Mucosa of descending colon (tissue), 3 donors: ENCODE measurements around the gene ZMYND10. TPM values are rescaled to one million over a fixed set of nuclear protein-coding genes. Genes with fewer than 3 reads are reported as not detected.

Experiments
- ATAC-seq: fragments of 200-7000 bp; cut with Tn5 transposase; one replicate; pipeline ENCODE4 v1.9.1; 2020; ENCODE audit warnings: mild to moderate bottlenecking, moderate library complexity
- DNase-seq, 3 donors: peaks; one replicate each; pipeline ENCODE4 v3.0.0-alpha.2; 2020
- H3K36me3 ChIP-seq: fragments of 200-600 bp; one replicate; pipeline ENCODE4 v1.8.0; 2021; ENCODE audit warnings: low read depth, mild to moderate bottlenecking
- H3K4me1 ChIP-seq: fragments of 200-600 bp; one replicate; pipeline ENCODE4 v1.8.0; 2021; ENCODE audit warnings: low read depth, mild to moderate bottlenecking
- H3K4me3 ChIP-seq: fragments of 200-600 bp; one replicate; pipeline ENCODE4 v1.8.0; 2021; ENCODE audit warnings: mild to moderate bottlenecking
- H3K9me3 ChIP-seq: fragments of 200-600 bp; one replicate; pipeline ENCODE4 v1.8.0; 2021; ENCODE audit warnings: mild to moderate bottlenecking
- intact Hi-C, 2 donors: fragments of 100-400 bp; cut with DNase I in 1 of 2; cut with micrococcal nuclease in 1 of 2; formaldehyde crosslinking; loops; one replicate each; pipeline versions ENCODE4 v1.11.0 to v1.11.1; 2022; cut with DNase I, micrococcal nuclease
- total RNA-seq, 3 donors: library from RNA; stranded (reverse); fragmentation: NEBNext Ultra II Directional in 2 of 3; extraction: Animal tissue kit (Norgen Biotek cat#: 25700) in 2 of 3; gene quantifications; one replicate each; pipeline versions ENCODE4 v1.2.1 to v1.2.4, GENCODE V29; 2021 to 2023
- TF ChIP-seq, protein P1 (sequence below): fragments of 200-600 bp; IDR thresholded peaks from one replicate; pipeline ENCODE4 v1.8.0; 2022; ENCODE audit warnings: antibody characterized with exemption, mild to moderate bottlenecking
- donor health status: DM: no; HTN: no; CAD: no; lungs with moderate emphysema.
- donor health status: DM: no; HTN: no; CAD: no.
- donor health status: DM: no; HTN: yes; CAD: no.

ZMYND10 gene
- total RNA-seq, 3 donors from 2014 or later, result 0.20 to 0.60 (median 0.31) TPM

DNA sequence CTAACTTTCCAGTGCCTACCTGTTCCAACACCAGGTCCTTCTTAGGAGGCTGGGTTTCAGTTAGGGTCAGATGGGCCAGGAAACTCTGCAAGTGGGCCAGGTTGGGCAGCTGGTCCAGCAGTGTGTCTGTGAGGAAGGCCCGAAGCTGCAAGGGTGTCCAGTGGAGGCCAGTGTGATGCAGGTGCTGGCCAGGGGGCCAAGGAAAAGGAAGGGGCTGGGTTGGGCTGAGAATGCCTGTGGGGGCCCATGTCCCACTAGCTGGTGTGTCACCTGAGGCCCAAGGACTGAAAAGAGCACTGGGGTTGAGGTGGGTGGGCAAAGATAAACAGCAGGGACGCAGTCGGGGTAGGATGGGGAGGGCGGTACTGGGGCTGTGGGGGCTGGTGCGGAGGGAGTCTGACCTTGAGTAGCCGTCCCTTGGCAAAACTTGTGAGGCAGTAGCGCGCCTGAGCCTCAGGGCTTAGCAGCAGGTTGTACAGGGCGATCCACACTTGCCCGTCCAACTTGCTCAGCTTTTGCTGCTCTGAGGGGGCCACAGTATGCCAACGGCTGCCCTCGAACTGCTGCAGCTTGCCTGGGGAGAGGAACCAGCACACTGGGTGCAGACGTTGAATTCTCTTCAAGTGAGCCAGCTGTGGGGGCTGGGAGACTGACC, 3.4 kb downstream of the ZMYND10 start:
- no peak overlapping the region for H3K4me3 ChIP-seq
- no peaks in the 10 kb centered on the region for H3K36me3 ChIP-seq
- no peak for DNase-seq
- no peaks in the 10 kb centered on the region for H3K9me3 ChIP-seq
- TF ChIP-seq, protein P1, sequence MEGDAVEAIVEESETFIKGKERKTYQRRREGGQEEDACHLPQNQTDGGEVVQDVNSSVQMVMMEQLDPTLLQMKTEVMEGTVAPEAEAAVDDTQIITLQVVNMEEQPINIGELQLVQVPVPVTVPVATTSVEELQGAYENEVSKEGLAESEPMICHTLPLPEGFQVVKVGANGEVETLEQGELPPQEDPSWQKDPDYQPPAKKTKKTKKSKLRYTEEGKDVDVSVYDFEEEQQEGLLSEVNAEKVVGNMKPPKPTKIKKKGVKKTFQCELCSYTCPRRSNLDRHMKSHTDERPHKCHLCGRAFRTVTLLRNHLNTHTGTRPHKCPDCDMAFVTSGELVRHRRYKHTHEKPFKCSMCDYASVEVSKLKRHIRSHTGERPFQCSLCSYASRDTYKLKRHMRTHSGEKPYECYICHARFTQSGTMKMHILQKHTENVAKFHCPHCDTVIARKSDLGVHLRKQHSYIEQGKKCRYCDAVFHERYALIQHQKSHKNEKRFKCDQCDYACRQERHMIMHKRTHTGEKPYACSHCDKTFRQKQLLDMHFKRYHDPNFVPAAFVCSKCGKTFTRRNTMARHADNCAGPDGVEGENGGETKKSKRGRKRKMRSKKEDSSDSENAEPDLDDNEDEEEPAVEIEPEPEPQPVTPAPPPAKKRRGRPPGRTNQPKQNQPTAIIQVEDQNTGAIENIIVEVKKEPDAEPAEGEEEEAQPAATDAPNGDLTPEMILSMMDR, result no peak
- intact Hi-C loops, result no loop called here
- H3K4me1 ChIP-seq, result peaks cover 38% of the 10 kb centered on the region
- no peak for ATAC-seq

DNA sequence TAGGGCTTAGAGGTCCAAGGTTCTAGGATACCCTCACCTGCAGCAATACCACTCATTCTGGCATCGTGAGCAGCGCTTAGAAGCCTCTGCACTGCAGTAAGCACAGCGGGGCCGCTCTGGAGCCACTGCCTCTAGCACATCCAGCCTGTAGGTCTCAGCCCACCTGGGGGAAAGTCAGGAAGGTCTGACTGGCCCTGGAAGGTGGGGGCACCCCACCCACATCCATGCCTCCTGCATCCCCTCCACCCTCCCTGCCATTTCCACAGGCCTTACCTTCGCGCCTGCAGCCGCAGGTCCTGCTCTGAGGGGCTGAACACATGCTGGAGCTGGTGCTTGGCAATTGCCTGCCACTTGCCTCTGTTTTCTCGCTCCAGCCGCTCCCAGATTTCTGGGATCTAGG, 4.0 kb downstream of the ZMYND10 start:
- no peak for ATAC-seq
- H3K4me1 ChIP-seq, result peaks cover 38% of the 10 kb centered on the region
- H3K9me3 ChIP-seq, result no peaks in the 10 kb centered on the region
- intact Hi-C loops, result no loop called here
- TF ChIP-seq, protein P1, result no peak
- DNase-seq, result peak in 1 of 3 donors; percentile 45
- no peak overlapping the region for H3K4me3 ChIP-seq
- H3K36me3 ChIP-seq, result no peaks in the 10 kb centered on the region

DNA sequence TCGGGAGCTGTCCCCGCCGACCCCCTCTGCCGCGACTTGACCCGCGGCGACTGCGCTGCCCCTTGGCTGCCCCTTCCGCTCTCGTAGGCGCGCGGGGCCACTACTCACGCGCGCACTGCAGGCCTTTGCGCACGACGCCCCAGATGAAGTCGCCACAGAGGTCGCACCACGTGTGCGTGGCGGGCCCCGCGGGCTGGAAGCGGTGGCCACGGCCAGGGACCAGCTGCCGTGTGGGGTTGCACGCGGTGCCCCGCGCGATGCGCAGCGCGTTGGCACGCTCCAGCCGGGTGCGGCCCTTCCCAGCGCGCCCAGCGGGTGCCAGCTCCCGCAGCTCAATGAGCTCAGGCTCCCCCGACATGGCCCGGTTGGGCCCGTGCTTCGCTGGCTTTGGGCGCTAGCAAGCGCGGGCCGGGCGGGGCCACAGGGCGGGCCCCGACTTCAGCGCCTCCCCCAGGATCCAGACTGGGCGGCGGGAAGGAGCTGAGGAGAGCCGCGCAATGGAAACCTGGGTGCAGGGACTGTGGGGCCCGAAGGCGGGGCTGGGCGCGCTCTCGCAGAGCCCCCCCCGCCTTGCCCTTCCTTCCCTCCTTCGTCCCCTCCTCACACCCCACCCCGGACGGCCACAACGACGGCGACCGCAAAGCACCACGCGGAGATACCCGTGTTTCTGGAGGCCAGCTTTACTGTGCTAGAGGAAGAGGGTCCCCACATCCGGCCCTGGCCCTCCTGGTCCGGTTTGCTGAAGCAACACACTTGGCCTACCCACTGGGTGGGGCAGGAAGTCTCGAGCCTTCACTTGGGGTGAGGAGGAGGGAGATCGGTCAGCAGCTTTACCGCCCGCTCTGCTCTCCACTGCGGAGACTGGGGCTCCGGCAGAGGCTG, 4.8 kb downstream of the ZMYND10 start, which contains the start of gene RASSF1:
Gene RASSF1 (minus strand): TSS at position 389 of the 882 bp plus-strand sequence. CDS start 31 bp downstream, at position 358.
- H3K4me3 ChIP-seq, result peak within 1 kb of the TSS; percentile 17
- H3K4me1 ChIP-seq, result peaks cover 43% of the 10 kb centered on the region
- no peaks in the 10 kb centered on the region for H3K36me3 ChIP-seq
- intact Hi-C loops, result no loop called here
- TF ChIP-seq, protein P1, result no peak
- H3K9me3 ChIP-seq, result no peaks in the 10 kb centered on the region
- ATAC-seq, result peak; percentile 39
- peak; percentile 79 to 93 (median 88) for DNase-seq

DNA sequence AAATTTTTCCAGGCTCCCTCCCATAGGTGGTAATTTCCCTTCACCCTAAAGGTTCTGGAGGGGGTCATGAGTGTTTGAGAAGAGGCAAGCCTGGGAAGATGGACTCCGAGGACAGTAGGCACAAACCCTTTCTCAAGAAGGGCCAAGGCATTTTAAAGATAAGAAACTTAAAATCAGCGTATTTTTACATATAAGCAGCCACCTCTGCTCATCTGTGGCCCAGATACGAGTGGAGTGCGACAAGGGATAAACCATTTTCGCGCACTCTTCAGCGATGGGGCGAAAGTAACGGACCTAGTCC, 5.4 kb downstream of the ZMYND10 start:
- Histone ChIP-seq H3K4me3 (peak overlapping the region; percentile 17), H3K36me3 (no peaks in the 10 kb centered on the region), H3K4me1 (peaks cover 43% of the 10 kb centered on the region), H3K9me3 (no peaks in the 10 kb centered on the region)
- no peak for DNase-seq
- intact Hi-C loops, result no loop called here
- TF ChIP-seq, protein P1, result no peak
- ATAC-seq, result no peak

DNA sequence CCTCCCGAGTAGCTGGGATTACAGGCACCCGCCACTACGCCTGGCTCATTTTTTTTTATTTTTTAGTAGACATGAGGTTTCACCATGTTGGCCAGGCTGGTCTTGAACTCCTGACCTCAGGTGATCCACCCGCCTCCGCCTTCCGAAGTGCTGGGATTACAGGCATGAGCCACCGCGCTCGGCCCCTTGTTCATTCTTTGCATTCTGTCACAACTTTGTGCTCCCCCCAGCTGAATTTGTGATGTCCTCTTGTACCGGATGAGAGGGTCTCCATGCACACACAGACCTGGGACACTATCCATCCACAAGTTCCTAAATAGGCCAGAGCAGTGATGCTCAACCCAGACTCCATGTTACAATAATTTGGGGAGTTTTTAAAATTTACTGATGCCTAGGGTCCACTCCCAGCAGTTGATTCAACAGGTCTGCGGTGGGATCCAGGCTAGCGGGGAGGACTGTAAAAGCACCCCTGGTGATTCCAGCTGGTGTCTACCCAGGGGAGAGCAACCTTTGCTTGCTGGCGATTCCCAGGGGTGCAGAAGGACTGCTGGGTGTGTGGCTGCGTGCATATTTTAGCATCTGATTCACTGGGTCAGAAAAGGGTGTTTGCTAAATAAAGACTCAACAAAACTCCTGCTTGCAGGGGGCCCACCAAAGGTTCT, 5.9 kb downstream of the ZMYND10 start:
- intact Hi-C loops, result no loop called here
- H3K4me1 ChIP-seq, result peaks cover 47% of the 10 kb centered on the region
- DNase-seq, result no peak

More for the DNA sequence above, 5.9 kb downstream of the ZMYND10 start:
- H3K4me3 ChIP-seq, result peak overlapping the region; percentile 17
- TF ChIP-seq, protein P1, result no peak
- H3K9me3 ChIP-seq, result no peaks in the 10 kb centered on the region
- H3K36me3 ChIP-seq, result no peaks in the 10 kb centered on the region
- no peak for ATAC-seq
